Gastroesophageal sphincter (tissue), 4 donors: ENCODE results near the gene SRGN. TPM values are rescaled to one million over a fixed set of nuclear protein-coding genes. Genes with fewer than 3 reads are reported as not detected.

Experiments used
- ATAC-seq: fragments of 150-250 bp; one replicate; pipeline ENCODE4 v1.9.1; 2016; ENCODE audit warnings: mild to moderate bottlenecking, moderate library complexity
- H3K27ac ChIP-seq, 4 donors: fragments of 200-600 bp; sonication (generic) in 3 of 4; 1 replicate in 3 of 4; 2 replicates in 1 of 4; pipeline ENCODE4 v1.5.1; 2016 to 2019
- H3K27me3 ChIP-seq: fragments of 200-600 bp; sonication (generic); one replicate; pipeline ENCODE4 v1.5.1; 2019
- H3K36me3 ChIP-seq, 2 donors: fragments of 200-600 bp; sonication (generic); one replicate each; pipeline ENCODE4 v1.5.1; 2019; ENCODE audit warnings: control low read depth in 1 of 2
- H3K4me1 ChIP-seq, 3 donors: fragments of 200-600 bp; sonication (generic); 1 replicate in 2 of 3; 2 replicates in 1 of 3; pipeline ENCODE4 v1.5.1; 2016 to 2019; ENCODE audit warnings: control low read depth in 2 of 3
- H3K4me3 ChIP-seq, 2 donors: fragments of 200-600 bp; sonication (generic); one replicate each; pipeline ENCODE4 v1.5.1; 2019; ENCODE audit warnings: mild to moderate bottlenecking in 1 of 2, moderate library complexity in 1 of 2
- H3K9me3 ChIP-seq, 3 donors: fragments of 200-600 bp; sonication (generic); one replicate each; pipeline ENCODE4 v1.5.1; 2017 to 2019; ENCODE audit warnings: control low read depth in 2 of 3
- CTCF ChIP-seq, 4 experiments: fragments of 200-600 bp in 2 of 4; fragments of 450-650 bp in 2 of 4; sonication (generic) in 1 of 4; IDR thresholded peaks; one replicate each; pipeline ENCODE4 v1.5.1; 2017 to 2019; ENCODE audit warnings: antibody characterized with exemption in 4 of 4, mild to moderate bottlenecking in 2 of 4, moderate library complexity in 2 of 4
- POLR2AphosphoS5 ChIP-seq: sonication (generic); formaldehyde crosslinking; IDR thresholded peaks from one replicate; pipeline ENCODE4 v1.6.1; 2017; ENCODE audit warnings: antibody characterized with exemption
- WGBS, 2 donors: methylation state at CpG; one replicate each; pipeline ENCODE4 v1.1.5; 2018; ENCODE audit warnings: low coverage in 1 of 2; 5-methylcytosine and 5-hydroxymethylcytosine counted together
- small RNA-seq, 4 donors: library from RNA; depleted of rRNA; stranded (forward); fragments of <200 nt; gene quantifications; one replicate each; pipeline ENCODE3, GENCODE V24; 2016
- total RNA-seq, 4 donors: library from RNA; depleted of rRNA; stranded (reverse); fragments of >200 nt; gene quantifications; one replicate each; pipeline ENCODE4 v1.1.0, GENCODE V29; 2016

SRGN gene
- total RNA-seq, 4 donors from 2014 or later, result 14.9 to 143 (median 97.8) TPM

- Histone ChIP-seq H3K27ac (no peak overlapping the region), H3K36me3 (peaks cover 0 to 11% of the 10 kb centered on the region in 2 donors), H3K27me3 (no peaks in the 10 kb centered on the region), H3K4me1 (no peaks in the 10 kb centered on the region), H3K4me3 (no peak overlapping the region), H3K9me3 (no peaks in the 10 kb centered on the region)
- 73 to 82% methylated on average over 3 to 6 of the region's 6 CpGs for WGBS, 2 donors
- TF ChIP-seq CTCF (IDR thresholded peaks at IDR 0.05) (no peak), POLR2AphosphoS5 (no peak)
- ATAC-seq, result no peak
These were observed 65.3 kb downstream of the SRGN start for GRCh38 chr10:69153227-69153626.

Small RNA genes within 50 kb of the gene (small RNA-seq; reads per million reads assigned to genes)
- 0 reads per million in 4 donors for gene RF00017

Other genes with a start within 250 kb of the SRGN start
- 10 to 100 TPM; 43.5 to 57.6 (median 50.3) TPM for gene DDX50, start 186.8 kb upstream of the SRGN start, total RNA-seq
- gene DDX21, start 131.9 kb upstream of the SRGN start, total RNA-seq, result 10 to 100 TPM; 28.1 to 78.6 (median 34.9) TPM
- 10 to 100 TPM; 33.7 to 65.4 (median 48.8) TPM for gene KIFBP, start 99.3 kb upstream of the SRGN start, total RNA-seq
- 10 to 100 TPM; 34.1 to 51.5 (median 39.4) TPM for gene VPS26A, start 36.1 kb downstream of the SRGN start, total RNA-seq
- 10 to 100 TPM; 18.2 to 20.9 (median 19.8) TPM for gene SUPV3L1, start 92.1 kb downstream of the SRGN start, total RNA-seq
- under 1 TPM in 1 of 4 donors, not detected in 3; 0.27 TPM for gene HKDC1, start 132.2 kb downstream of the SRGN start, total RNA-seq
- 100 to 1,000 TPM in 3 of 4 donors, 10 to 100 TPM in 1; 92.5 to 216 (median 126) TPM for gene HK1, start 190.4 kb downstream of the SRGN start, total RNA-seq